GM12865 (cell line): ENCODE measurements around the gene SLC44A5.
"Not testable (repeated sequence)": the region's sequence is repeated elsewhere in the genome, so short reads cannot be mapped to it uniquely, and the experiment has no call there.

ENCODE experiments used
- DNase-seq: peaks from one replicate; pipeline ENCODE4 v3.0.0; 2010; ENCODE audit warnings: low read depth
- H3K4me3 ChIP-seq: 2 replicates; pipeline ENCODE4 v1.5.1; 2011; ENCODE audit warnings: mild to moderate bottlenecking, low read depth, low read length, control low read depth
- TF ChIP-seq, protein P1 (sequence below): IDR thresholded peaks from 2 replicates; pipeline ENCODE4 v1.5.1; 2011; ENCODE audit warnings: low read length, control low read depth, low read depth, inconsistent platforms; ENCODE audit not compliant: insufficient read depth; ENCODE audit errors: missing control alignments

SLC44A5 gene

DNA sequence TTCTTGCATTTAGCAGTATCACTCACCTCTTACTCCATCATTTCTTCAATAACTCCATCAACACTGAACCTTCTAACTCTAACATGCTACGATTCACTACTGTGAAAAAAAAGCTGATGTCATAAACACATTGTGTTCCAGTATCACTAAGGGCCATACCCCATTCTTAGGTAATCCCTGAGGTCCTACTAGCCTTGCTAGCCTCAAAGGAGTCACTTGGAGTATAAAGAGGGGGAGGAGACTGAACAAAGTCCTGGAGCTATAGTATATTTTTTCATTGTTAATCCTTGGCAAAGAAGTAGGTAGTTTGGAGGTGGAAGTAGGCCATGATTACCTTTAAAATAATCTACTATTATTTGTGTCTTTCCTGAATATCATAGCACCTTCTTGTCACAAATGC, at the start of gene SLC44A5:
Gene SLC44A5, minus strand, starts transcription at position 101 of the 400 bp plus-strand sequence. CDS start 69,667 bp downstream, outside the sequence.
- no peak within 1 kb of the TSS for H3K4me3 ChIP-seq

DNA sequence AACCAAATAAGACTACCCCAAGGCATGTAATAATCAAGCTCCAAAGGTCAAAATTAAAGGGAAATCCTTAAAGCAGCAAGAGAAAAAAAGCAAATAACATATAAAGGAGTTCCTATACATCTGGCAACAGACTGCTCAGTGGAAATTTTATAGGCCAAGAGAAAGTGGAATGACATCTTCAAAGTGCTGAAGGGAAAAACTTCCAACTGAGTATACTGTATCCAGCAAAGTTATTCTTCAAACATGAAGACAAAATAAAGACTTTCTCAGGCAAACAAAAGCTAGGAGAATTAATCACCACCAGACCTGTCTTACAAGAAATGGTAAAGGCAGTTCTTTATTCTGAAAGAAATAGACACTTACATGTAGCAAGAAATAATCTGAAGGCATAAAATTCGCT, 45.0 kb upstream of the SLC44A5 start:
- TF ChIP-seq, protein P1, sequence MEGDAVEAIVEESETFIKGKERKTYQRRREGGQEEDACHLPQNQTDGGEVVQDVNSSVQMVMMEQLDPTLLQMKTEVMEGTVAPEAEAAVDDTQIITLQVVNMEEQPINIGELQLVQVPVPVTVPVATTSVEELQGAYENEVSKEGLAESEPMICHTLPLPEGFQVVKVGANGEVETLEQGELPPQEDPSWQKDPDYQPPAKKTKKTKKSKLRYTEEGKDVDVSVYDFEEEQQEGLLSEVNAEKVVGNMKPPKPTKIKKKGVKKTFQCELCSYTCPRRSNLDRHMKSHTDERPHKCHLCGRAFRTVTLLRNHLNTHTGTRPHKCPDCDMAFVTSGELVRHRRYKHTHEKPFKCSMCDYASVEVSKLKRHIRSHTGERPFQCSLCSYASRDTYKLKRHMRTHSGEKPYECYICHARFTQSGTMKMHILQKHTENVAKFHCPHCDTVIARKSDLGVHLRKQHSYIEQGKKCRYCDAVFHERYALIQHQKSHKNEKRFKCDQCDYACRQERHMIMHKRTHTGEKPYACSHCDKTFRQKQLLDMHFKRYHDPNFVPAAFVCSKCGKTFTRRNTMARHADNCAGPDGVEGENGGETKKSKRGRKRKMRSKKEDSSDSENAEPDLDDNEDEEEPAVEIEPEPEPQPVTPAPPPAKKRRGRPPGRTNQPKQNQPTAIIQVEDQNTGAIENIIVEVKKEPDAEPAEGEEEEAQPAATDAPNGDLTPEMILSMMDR: no peak
- H3K4me3 ChIP-seq: no peak overlapping the region
- no peak for DNase-seq

More for the DNA sequence above, at the start of gene SLC44A5:
- TF ChIP-seq, protein P1: no peak
- no peak for DNase-seq

DNA sequence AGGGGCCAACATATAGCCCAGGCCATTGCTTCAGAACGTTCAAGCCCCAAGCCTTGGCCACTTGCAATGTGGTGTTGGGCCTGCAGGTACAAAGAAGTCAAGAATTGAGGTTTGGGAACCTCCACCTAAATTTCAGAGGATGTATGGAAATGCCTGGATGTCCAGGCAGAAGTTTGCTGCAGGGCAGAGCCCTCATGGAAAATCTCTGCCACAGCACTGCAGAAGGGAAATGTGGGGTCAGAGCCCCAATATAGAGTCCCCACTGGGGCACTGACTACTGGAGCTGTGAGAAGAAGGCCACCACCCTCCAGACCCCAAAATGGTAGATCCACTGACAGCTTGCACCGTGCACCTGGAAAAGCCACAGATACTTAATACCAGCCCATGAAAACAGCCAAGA, 36.3 kb upstream of the SLC44A5 start:
- DNase-seq, H3K4me3 ChIP-seq: not testable (repeated sequence)

DNA sequence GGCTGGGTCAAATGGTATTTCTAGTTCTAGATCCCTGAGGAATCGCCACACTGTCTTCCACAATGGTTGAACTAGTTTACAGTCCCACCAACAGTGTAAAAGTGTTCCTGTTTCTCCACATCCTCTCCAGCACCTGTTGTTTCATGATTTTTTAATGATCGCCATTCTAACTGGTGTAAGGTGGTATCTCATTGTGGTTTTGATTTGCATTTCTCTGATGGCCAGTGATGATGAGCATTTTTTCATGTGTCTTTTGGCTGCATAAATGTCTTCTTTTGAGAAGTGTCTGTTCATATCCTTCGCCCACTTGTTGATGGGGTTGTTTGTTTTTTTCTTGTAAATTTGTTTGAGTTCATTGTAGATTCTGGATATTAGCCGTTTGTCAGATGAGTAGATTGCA, 34.2 kb upstream of the SLC44A5 start:
- H3K4me3 ChIP-seq, DNase-seq: not testable (repeated sequence)

DNA sequence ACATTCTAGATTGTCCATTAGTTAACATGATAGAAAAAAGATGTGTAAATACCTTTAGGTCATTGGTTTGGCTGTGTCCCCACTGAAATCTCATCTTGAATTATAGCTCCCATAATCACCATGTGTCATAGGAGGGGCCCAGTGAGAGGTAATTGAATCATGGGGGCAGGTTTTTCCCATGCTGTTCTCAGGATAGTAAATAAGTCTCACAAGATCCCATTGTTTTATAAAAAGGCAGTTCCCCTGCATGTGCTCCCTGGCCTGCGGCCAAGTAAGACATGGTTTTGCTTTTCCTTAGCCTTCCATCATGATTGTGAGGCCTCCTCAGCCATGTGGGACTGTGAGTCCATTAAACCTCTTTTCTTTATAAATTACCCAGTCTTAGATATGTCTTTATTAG, 32.5 kb upstream of the SLC44A5 start:
- DNase-seq: no peak

DNA sequence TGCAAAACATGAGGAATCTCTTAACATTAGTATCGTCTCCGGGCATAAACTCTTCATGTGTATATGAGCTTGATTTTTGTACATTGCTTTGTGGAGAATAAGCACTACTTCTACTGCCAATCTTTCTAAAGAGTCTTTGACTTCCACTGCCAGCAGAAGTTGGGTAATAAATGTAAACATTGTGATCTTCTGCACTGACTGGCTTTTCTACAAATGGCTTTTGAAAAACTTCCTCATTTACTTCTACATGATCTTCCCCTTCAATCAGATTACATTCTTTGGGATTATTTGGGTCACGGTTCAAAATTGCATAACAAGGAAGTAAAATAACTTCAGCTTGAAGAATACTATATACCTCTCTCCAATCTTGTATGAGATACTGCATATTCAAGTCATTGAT, 30.4 kb upstream of the SLC44A5 start:
- no peak overlapping the region for H3K4me3 ChIP-seq
- TF ChIP-seq, protein P1: no peak
- no peak for DNase-seq

More for the DNA sequence above, 32.5 kb upstream of the SLC44A5 start:
- H3K4me3 ChIP-seq: no peak overlapping the region
- TF ChIP-seq, protein P1: no peak

DNA sequence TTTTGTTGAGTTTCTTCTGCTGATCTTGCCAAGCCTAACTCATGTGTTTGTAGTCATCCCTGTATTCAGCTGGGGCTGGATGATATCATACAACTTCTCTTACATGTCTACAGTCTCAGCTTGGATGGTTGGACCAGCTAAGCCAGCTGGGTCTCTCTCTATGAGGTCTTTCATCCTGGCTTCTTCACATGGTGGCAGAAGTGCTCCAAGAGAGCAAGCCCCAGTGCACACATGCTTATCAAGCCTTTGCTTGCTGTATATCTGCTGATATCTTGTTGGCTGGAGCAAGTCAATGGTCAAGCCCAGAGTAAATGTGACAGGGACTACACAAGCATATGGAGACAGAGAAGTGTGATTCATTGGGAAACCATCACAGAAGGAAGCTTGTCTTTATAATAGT, 29.2 kb upstream of the SLC44A5 start:
- DNase-seq: no peak
- no peak overlapping the region for H3K4me3 ChIP-seq
- TF ChIP-seq, protein P1: no peak

DNA sequence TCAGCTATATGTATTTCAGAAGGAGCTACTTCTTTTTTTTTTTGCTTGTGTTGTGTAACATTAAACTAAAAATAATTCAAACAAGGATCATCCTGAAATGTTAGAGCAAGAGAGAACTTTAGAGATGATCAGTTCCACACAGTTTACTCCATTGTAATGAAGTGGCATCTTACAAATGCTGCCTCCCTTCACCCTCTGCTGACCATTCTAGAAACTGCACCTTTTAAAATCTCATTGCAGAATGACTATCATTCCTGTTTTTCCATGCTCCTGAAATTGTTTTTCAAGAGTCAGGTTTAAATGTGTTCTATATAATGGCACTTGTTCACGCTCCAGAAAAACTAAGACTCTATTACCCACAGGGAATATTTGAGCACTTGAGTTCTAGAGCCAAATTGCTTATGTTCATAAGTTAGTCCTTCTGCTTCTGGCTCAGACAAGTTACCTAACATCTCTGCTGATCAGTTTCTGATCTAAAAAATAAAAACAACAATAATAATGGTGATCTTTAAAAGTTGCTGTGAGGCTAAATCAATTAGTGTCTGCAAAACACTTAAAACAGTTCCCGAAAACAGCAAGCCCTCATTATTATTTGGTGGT, 21.5 kb upstream of the SLC44A5 start:
- peak; percentile 27 for DNase-seq
- TF ChIP-seq, protein P1: peak; percentile 55
- no peak overlapping the region for H3K4me3 ChIP-seq
